ENCODE results near the gene ITIH4.

ITIH4 gene

DNA sequence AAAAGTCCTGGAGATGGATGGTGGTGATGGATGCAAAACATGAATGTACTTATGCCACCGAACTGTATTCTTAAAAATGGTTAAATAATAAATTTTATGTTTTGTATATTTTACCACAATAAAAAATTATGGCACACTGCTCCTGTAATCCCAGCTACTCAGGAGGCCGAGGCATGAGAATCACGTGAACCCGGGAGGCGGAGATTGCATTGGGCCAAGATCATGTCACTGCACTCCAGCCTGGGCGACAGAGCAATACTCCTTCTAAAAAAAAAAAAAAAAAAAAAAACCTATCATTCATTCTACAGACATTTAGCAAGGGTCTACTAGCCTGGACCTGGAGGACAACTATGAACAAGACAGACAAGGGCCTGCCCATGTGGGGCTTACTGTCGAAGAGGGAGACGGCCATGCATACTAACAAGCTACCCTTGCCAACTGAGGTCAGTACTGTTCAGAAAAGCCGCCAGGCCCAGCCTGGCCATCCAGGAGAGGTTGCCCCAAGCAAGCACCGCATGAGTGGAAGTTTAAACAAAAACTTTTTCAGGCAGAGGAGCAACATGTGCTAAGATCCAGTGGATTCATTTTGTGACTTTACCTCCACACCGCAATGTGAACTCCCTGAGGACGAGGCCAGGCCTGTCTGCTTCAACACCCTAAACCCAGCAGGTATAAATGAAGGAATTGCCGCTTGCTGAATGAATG lies 57.0 kb downstream of the ITIH4 start:
- FAIRE-seq = no peak
- no peak for DNase-seq (ENCODE audit: insufficient read length, low spot score)

DNA sequence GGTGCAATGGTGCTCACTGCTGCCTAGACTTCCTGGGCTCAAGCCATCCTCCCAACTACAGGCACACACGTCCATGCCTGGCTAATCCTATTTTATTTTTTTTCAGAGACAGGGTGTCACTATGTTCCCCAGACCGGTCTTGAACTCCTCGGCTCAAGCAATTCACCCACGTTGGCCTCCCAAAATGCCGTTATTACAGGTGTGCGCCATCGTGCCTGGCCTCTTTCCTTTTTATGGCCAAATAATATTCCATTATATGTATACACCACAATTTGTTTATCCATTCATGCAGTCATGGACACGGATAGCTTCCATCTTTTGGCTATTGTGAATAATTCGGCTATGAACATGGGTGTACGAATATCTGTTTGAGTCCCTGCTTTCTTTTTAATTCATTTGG lies 58.8 kb downstream of the ITIH4 start:
- FAIRE-seq = no peak

DNA sequence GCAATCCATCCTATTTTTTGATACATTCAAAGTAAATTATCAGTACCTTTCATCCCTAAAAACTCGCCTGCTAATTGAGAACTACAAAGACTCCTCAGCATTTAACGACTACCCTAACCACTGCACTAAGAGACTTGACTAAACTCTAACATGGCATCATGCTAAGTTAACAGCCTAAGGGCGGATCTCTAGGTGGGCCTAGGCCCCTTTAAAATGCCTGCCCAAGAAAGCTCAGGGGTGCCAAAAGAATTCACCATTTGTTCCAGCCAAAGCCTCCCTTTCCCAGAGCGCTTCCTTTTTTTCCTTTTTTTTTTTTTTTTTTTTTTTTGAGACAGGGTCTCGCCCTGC lies 59.2 kb downstream of the ITIH4 start:
- FAIRE-seq = no peak
- DNase-seq (ENCODE audit: insufficient read length, low spot score) = no peak

More for the DNA sequence above, 58.8 kb downstream of the ITIH4 start:
- no peak for DNase-seq (ENCODE audit: insufficient read length, low spot score)

DNA sequence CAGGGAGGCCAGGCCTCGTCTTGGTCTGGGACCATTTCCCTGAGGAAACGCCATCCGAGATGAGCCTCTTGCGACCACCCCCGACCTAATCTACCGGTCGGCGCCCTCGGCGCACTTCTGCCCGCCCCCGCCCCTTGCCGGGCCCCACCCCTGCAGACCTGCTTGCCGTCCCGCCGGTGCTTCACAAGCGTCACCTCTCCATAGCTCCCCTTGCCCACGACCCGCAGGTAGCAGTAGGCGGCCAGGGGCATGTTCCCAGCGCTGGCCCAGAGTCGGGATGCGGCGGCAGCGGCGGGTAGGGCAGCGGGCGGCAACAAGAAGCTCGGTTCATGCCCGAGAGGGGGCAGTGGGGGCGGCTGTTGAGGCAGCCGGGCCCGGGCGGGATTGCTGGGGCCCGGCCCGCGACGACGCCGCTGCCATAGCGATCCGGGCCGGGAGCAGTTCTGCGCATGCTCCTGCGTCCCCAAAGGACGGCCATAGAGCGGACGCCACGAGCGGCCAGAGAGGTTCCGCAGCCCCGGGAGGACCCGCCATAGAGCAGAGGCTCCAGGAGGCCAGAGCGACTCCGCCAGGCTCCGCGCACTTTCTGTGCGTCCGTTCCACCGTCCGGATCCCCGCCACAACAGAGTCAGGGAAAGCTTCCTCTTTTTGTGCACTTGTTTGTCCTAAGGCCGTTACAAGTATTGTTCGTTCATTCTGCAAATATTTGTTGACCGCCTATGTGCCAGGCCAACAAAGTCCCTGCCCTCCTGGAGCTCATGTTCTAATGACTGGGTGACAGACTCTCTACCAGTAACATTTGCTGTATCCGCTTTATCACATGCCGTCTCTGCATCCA lies 59.8 kb downstream of the ITIH4 start, which contains the start of gene NEK4:
NEK4 (minus strand) TSS at position 445 of the 838 bp plus-strand sequence; CDS start at position 251, 194 bp downstream.
- DNase-seq (ENCODE audit: insufficient read length, low spot score) = peak; percentile 97

DNA sequence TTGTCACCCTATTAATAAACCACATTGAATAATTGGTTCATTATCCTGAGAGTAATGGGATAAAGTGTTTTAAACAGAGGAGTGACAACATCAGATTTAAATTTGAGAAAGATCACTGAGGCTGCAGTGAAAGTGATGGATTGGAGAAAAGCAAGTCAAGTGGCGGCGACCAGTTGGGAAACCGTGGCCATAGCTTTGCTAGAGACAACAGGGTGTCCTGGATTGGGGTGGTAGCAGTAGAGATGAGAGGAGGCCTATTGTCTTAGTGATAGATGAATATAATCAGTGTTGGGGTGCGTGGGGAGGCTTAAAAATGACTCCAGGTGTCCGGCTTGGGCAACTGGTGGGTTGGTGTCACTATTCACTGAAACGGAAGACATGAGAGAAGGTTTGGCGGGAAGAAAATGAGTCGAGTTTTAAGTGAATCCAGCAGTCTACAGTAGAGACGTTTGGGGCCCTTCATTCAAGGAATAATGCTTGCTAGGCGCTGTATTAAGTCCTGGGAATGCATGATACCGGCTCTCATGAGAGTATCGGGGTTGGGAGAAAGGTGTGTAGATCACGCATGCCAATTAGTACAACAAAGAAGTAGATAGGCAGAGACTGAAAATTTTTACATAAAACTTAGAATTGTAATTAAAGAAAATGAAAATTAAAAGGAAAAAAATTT lies 60.6 kb downstream of the ITIH4 start:
- FAIRE-seq (no peak), DNase-seq (ENCODE audit: insufficient read length, low spot score) (no peak)

More for the DNA sequence above, 59.8 kb downstream of the ITIH4 start, which contains the start of gene NEK4:
- FAIRE-seq = peak; percentile 31

DNA sequence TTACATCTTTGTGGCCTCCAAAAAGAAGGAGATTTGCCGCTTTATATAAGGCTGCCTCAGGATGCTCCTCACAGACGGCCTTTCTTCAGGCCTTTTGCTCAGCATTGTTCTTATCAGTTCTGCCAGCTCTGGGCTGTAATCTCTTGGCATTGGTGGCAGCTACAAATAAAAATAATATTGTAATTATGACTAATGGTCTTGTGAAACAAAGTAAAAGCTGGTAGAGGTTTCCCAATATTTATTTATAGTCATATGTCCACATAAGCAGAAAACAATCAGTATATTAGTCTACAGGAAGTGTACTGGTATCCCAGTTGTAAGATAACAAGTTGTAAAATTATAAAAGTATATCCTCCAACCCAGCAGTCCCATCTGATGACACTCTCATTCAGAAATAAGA lies 67.0 kb downstream of the ITIH4 start:
- no peak for DNase-seq (ENCODE audit: insufficient read length, low spot score)

More for the DNA sequence above, 67.0 kb downstream of the ITIH4 start:
- FAIRE-seq = no peak

Data from HTR-8/SVneo (cell line).